Ovary (tissue), 9 donors: ENCODE results near the gene TPSG1. TPM values are rescaled to one million over a fixed set of nuclear protein-coding genes. Genes with fewer than 3 reads are reported as not detected.

Experiments
- DNase-seq, 5 donors: peaks; one replicate each; pipeline ENCODE4 v3.0.0-alpha.2; 2019 to 2020
- H3K27ac ChIP-seq, 2 donors: fragments of 200-600 bp; one replicate each; pipeline versions ENCODE4 v1.5.1 to v1.8.0; 2019 to 2022
- H3K27me3 ChIP-seq: fragments of 200-600 bp; one replicate; pipeline ENCODE4 v1.8.0; 2022
- H3K36me3 ChIP-seq: fragments of 200-600 bp; sonication (generic); one replicate; pipeline ENCODE4 v1.5.1; 2019
- H3K4me1 ChIP-seq: one replicate; pipeline ENCODE4 v1.8.1; 2013; ENCODE audit warnings: mild to moderate bottlenecking, moderate library complexity; ENCODE audit not compliant: insufficient read depth
- H3K4me3 ChIP-seq: fragments of 200-600 bp; sonication (generic); one replicate; pipeline ENCODE4 v1.5.1; 2017
- H3K9me3 ChIP-seq, 2 donors: fragments of 200-600 bp in 1 of 2; sonication (generic) in 1 of 2; one replicate each; pipeline versions ENCODE4 v1.5.1 to v1.8.1; 2013 to 2019; ENCODE audit warnings: mild to moderate bottlenecking in 1 of 2, moderate library complexity in 1 of 2
- CTCF ChIP-seq, 3 donors: fragments of 450-650 bp in 2 of 3; fragments of 200-600 bp in 1 of 3; IDR thresholded peaks; one replicate each; pipeline versions ENCODE4 v1.5.1 to v1.8.0; 2016 to 2022; ENCODE audit warnings: antibody characterized with exemption in 3 of 3, mild to moderate bottlenecking in 1 of 3
- EP300 ChIP-seq: sonication (generic); formaldehyde crosslinking; IDR thresholded peaks from one replicate; pipeline ENCODE4 v1.6.1; 2017; ENCODE audit warnings: antibody characterized with exemption
- POLR2A ChIP-seq: fragments of 450-650 bp; IDR thresholded peaks from one replicate; pipeline ENCODE4 v1.6.1; 2017; ENCODE audit warnings: antibody characterized with exemption, mild to moderate bottlenecking, moderate library complexity
- WGBS, 3 donors: extraction: QIAGEN DNeasy Blood & Tissue Kit in 1 of 3; methylation state at CpG; one replicate each; pipeline versions ENCODE4 v1.1.5 to v1.1.7; 2013 to 2017; 5-methylcytosine and 5-hydroxymethylcytosine counted together
- intact Hi-C, 4 donors: fragments of 100-400 bp; cut with DNase I; formaldehyde crosslinking; loops; one replicate each; pipeline versions ENCODE4 v1.11.0 to v1.15.1; 2022 to 2023
- polyA plus RNA-seq, 2 donors: library from polyadenylated mRNA; stranded (reverse); fragments of 200-250 nt in 1 of 2; fragments of 350-450 nt in 1 of 2; fragmentation: Illumina TruSeq in 1 of 2; extraction: RNeasy Lipid Tissue Mini Kit (QIAGEN cat#74804) in 1 of 2; gene quantifications; one replicate each; pipeline ENCODE4 v1.2.3, GENCODE V29; 2013 to 2014
- total RNA-seq, 7 donors: library from RNA; depleted of rRNA in 2 of 7; stranded (reverse); fragments of >200 nt in 2 of 7; fragmentation: NEBNext Ultra II Directional in 3 of 7; extraction: Animal tissue kit (Norgen Biotek cat#: 25700) in 3 of 7; gene quantifications; one replicate each; pipeline versions ENCODE4 v1.1.0 to v1.2.4, GENCODE V29; 2016 to 2023
- donor health status: DM: no; HTN: no; CAD: no; lungs with moderate emphysema.
- donor health status: DM: no; HTN: no; CAD: no.
- donor health status: Bipolar disorder and iron deficiency.
- donor health status: DM: yes; HTN: yes; CAD: no.
- donor health status: DM: no; HTN: no; CAD: no.
- donor health status: DM: yes; HTN: yes; CAD: no.

Gene TPSG1
- total and polyA plus RNA-seq, 9 donors = 0.08 to 1.3 (median 0.22) TPM; not detected in 6

- WGBS, 3 donors = 91 to 95% (median 94%) methylated on average over 18 of the region's 18 CpGs
- peak overlapping the region in 1 of 2 donors; percentile 16 for H3K27ac ChIP-seq
- H3K9me3 ChIP-seq = no peaks in the 10 kb centered on the region
- peaks cover 35% of the 10 kb centered on the region for H3K4me1 ChIP-seq
- no peak for DNase-seq
- intact Hi-C loops = no loop called here
- no peak overlapping the region for H3K4me3 ChIP-seq
- TF ChIP-seq CTCF (IDR thresholded peaks at IDR 0.05) = no peak
- TF ChIP-seq EP300 = no peak
- TF ChIP-seq POLR2A = no peak
- H3K27me3 ChIP-seq = no peaks in the 10 kb centered on the region
- H3K36me3 ChIP-seq = no peaks in the 10 kb centered on the region
Measured at GRCh38 chr16:1184980-1185379, 40.1 kb downstream of the TPSG1 start.

GRCh38 chr16:1184156-1184868 lies 40.8 kb downstream of the TPSG1 start:
- DNase-seq = no peak
- no peaks in the 10 kb centered on the region for H3K9me3 ChIP-seq
- intact Hi-C loops = no loop called here
- H3K36me3 ChIP-seq = no peaks in the 10 kb centered on the region
- H3K27me3 ChIP-seq = no peaks in the 10 kb centered on the region
- H3K4me1 ChIP-seq = peaks cover 37% of the 10 kb centered on the region
- no peak overlapping the region for H3K4me3 ChIP-seq
- H3K27ac ChIP-seq = peak overlapping the region in 1 of 2 donors; percentile 94
- TF ChIP-seq CTCF (IDR thresholded peaks at IDR 0.05) (no peak), POLR2A (no peak), EP300 (no peak)
- 85 to 88% (median 87%) methylated on average over 26 of the region's 26 CpGs for WGBS, 3 donors

- Histone ChIP-seq H3K27me3 (no peaks in the 10 kb centered on the region), H3K36me3 (no peaks in the 10 kb centered on the region), H3K4me3 (peak overlapping the region; percentile 12), H3K27ac (peak overlapping the region; percentile 72 to 94), H3K4me1 (peaks cover 37% of the 10 kb centered on the region), H3K9me3 (no peaks in the 10 kb centered on the region)
- WGBS, 3 donors = 16 to 22% (median 22%) methylated on average over 41 to 44 of the region's 45 CpGs
- intact Hi-C loops = no loop called here
- no peak for TF ChIP-seq CTCF (IDR thresholded peaks at IDR 0.05)
- no peak for TF ChIP-seq POLR2A
- no peak for TF ChIP-seq EP300
- DNase-seq = peak; percentile 86 to 92 (median 89)
Measured at GRCh38 chr16:1182950-1183907, 41.8 kb downstream of the TPSG1 start.

- TF ChIP-seq EP300 (peak; percentile 59), CTCF (IDR thresholded peaks at IDR 0.05) (peak in 1 of 3 donors; percentile 30), POLR2A (no peak)
- H3K4me1 ChIP-seq = peaks cover 37% of the 10 kb centered on the region
Measured at GRCh38 chr16:1182316-1182671, 42.8 kb downstream of the TPSG1 start.

More at GRCh38 chr16:1182316-1182671, 42.8 kb downstream of the TPSG1 start:
- Histone ChIP-seq H3K9me3 (no peaks in the 10 kb centered on the region), H3K27me3 (no peaks in the 10 kb centered on the region), H3K27ac (peak overlapping the region; percentile 72 to 94), H3K4me3 (peak overlapping the region; percentile 9), H3K36me3 (no peaks in the 10 kb centered on the region)
- intact Hi-C loops = no loop called here
- 1 to 10% (median 2%) methylated on average over 17 to 19 of the region's 19 CpGs for WGBS, 3 donors
- peak; percentile 93 to 97 (median 94) for DNase-seq
